ENCODE measurements around the gene BICRA. TPM values are rescaled to one million over a fixed set of nuclear protein-coding genes. Genes with fewer than 3 reads are reported as not detected.
"Not testable (repeated sequence)": the region's sequence is repeated elsewhere in the genome, so short reads cannot be mapped to it uniquely, and the experiment has no call there.

Gene BICRA
- total RNA-seq, 1 donor from 2014 or later, result 24.1 TPM

- TF ChIP-seq CTCF (IDR thresholded peaks at IDR 0.05; ENCODE audit: unreplicated experiment), result no peak
- no peaks in the 10 kb centered on the region for H3K9me3 Mint-ChIP-seq (ENCODE audit: unreplicated experiment)
- peak; percentile 94 for DNase-seq (ENCODE audit: low spot score)
- H3K27ac Mint-ChIP-seq (ENCODE audit: unreplicated experiment), result peak within 1 kb of the TSS; percentile 97
- peak within 1 kb of the TSS; percentile 97 for H3K4me3 Mint-ChIP-seq (ENCODE audit: unreplicated experiment)
- peaks cover 17% of the 10 kb centered on the region for H3K27me3 Mint-ChIP-seq (ENCODE audit: unreplicated experiment)
- H3K4me1 Mint-ChIP-seq (ENCODE audit: unreplicated experiment), result peaks cover 23% of the 10 kb centered on the region
- peaks cover 30% of the 10 kb centered on the region for H3K36me3 Mint-ChIP-seq (ENCODE audit: low read depth, unreplicated experiment)
Observed at GRCh38 chr19:47745010-47745901, 136.3 kb downstream of the BICRA start, which contains the start of gene NOP53. Gene NOP53, plus strand, starts transcription at chr19:47745546. Its CDS starts 14 bp downstream, at chr19:47745560.

GRCh38 chr19:47746129-47746528, 137.2 kb downstream of the BICRA start:
- Mint-ChIP-seq H3K4me3 (ENCODE audit: unreplicated experiment) (peak overlapping the region; percentile 97), H3K27me3 (ENCODE audit: unreplicated experiment) (peaks cover 18% of the 10 kb centered on the region), H3K4me1 (ENCODE audit: unreplicated experiment) (peaks cover 23% of the 10 kb centered on the region), H3K36me3 (ENCODE audit: low read depth, unreplicated experiment) (peaks cover 29% of the 10 kb centered on the region)
- DNase-seq (ENCODE audit: low spot score); H3K9me3 Mint-ChIP-seq (ENCODE audit: unreplicated experiment); H3K27ac Mint-ChIP-seq (ENCODE audit: unreplicated experiment): not testable (repeated sequence)

GRCh38 chr19:47749326-47749725, 140.4 kb downstream of the BICRA start:
- H3K4me1 Mint-ChIP-seq (ENCODE audit: unreplicated experiment), result peaks cover 7% of the 10 kb centered on the region
- H3K27ac Mint-ChIP-seq (ENCODE audit: unreplicated experiment), result peak overlapping the region; percentile 74
- no peak for DNase-seq (ENCODE audit: low spot score)
- H3K9me3 Mint-ChIP-seq (ENCODE audit: unreplicated experiment), result no peaks in the 10 kb centered on the region
- peak overlapping the region; percentile 73 for H3K4me3 Mint-ChIP-seq (ENCODE audit: unreplicated experiment)
- H3K36me3 Mint-ChIP-seq (ENCODE audit: low read depth, unreplicated experiment), result peaks cover 25% of the 10 kb centered on the region
- TF ChIP-seq CTCF (IDR thresholded peaks at IDR 0.05; ENCODE audit: unreplicated experiment), result no peak
- H3K27me3 Mint-ChIP-seq (ENCODE audit: unreplicated experiment), result peaks cover 15% of the 10 kb centered on the region

GRCh38 chr19:47750752-47751151, 141.8 kb downstream of the BICRA start:
- no peaks in the 10 kb centered on the region for H3K9me3 Mint-ChIP-seq (ENCODE audit: unreplicated experiment)
- peaks cover 25% of the 10 kb centered on the region for H3K36me3 Mint-ChIP-seq (ENCODE audit: low read depth, unreplicated experiment)
- H3K27ac Mint-ChIP-seq (ENCODE audit: unreplicated experiment), result peak overlapping the region; percentile 18
- DNase-seq (ENCODE audit: low spot score), result no peak
- peaks cover 12% of the 10 kb centered on the region for H3K27me3 Mint-ChIP-seq (ENCODE audit: unreplicated experiment)
- no peak overlapping the region for H3K4me3 Mint-ChIP-seq (ENCODE audit: unreplicated experiment)
- TF ChIP-seq CTCF (IDR thresholded peaks at IDR 0.05; ENCODE audit: unreplicated experiment), result no peak
- H3K4me1 Mint-ChIP-seq (ENCODE audit: unreplicated experiment), result peaks cover 3% of the 10 kb centered on the region

- Mint-ChIP-seq H3K9me3 (ENCODE audit: unreplicated experiment) (no peaks in the 10 kb centered on the region), H3K27me3 (ENCODE audit: unreplicated experiment) (peaks cover 12% of the 10 kb centered on the region), H3K36me3 (ENCODE audit: low read depth, unreplicated experiment) (peaks cover 37% of the 10 kb centered on the region), H3K4me1 (ENCODE audit: unreplicated experiment) (no peaks in the 10 kb centered on the region), H3K27ac (ENCODE audit: unreplicated experiment) (no peak overlapping the region), H3K4me3 (ENCODE audit: unreplicated experiment) (no peak overlapping the region)
- no peak for TF ChIP-seq CTCF (IDR thresholded peaks at IDR 0.05; ENCODE audit: unreplicated experiment)
- no peak for DNase-seq (ENCODE audit: low spot score)
Observed at GRCh38 chr19:47752440-47753211, 143.7 kb downstream of the BICRA start.

Other genes starting within 250 kb of the BICRA start
- gene MEIS3, start 189.6 kb upstream of the BICRA start, total RNA-seq (ENCODE audit: unreplicated experiment), result 2.7 TPM
- gene SLC8A2, start 137.2 kb upstream of the BICRA start, total RNA-seq (ENCODE audit: unreplicated experiment), result 0.80 TPM
- 12.0 TPM for gene KPTN, start 124.9 kb upstream of the BICRA start, total RNA-seq (ENCODE audit: unreplicated experiment)
- 77.8 TPM for gene NAPA, start 94.1 kb upstream of the BICRA start, total RNA-seq (ENCODE audit: unreplicated experiment)
- gene ZNF541, start 36.0 kb upstream of the BICRA start, total RNA-seq (ENCODE audit: unreplicated experiment), result not detected
- 81.5 TPM for gene EHD2, start 104.3 kb downstream of the BICRA start, total RNA-seq (ENCODE audit: unreplicated experiment)
- gene NOP53, start 136.4 kb downstream of the BICRA start, total RNA-seq (ENCODE audit: unreplicated experiment), result 324 TPM
- 791 TPM for gene SELENOW, start 169.6 kb downstream of the BICRA start, total RNA-seq (ENCODE audit: unreplicated experiment)
- not detected for gene TPRX1, start 195.4 kb downstream of the BICRA start, total RNA-seq (ENCODE audit: unreplicated experiment)
- not detected for gene CRX, start 212.8 kb downstream of the BICRA start, total RNA-seq (ENCODE audit: unreplicated experiment)